ENCODE data around the gene PTGR3.
A peak's percentile ranks its signal among the peaks of the same experiment; 100 is the strongest.
"Not testable (repeated sequence)": the region's sequence is repeated elsewhere in the genome, so short reads cannot be mapped to it uniquely, and the experiment has no call there.

The PTGR3 gene

GRCh38 chr18:75201282-75202270 lies 7.4 kb downstream of the PTGR3 start:
- DNase-seq = peak; percentile 51

- DNase-seq = no peak
Observed at GRCh38 chr18:75200605-75201280, 8.2 kb downstream of the PTGR3 start.

- no peak for DNase-seq
Observed at GRCh38 chr18:75200071-75200470, 8.9 kb downstream of the PTGR3 start.

- no peak for DNase-seq
Observed at GRCh38 chr18:75199327-75199726, 9.6 kb downstream of the PTGR3 start.

GRCh38 chr18:75198036-75198435 lies 10.9 kb downstream of the PTGR3 start:
- DNase-seq = no peak

- no peak for DNase-seq
Observed at GRCh38 chr18:75192899-75193298, 16.0 kb downstream of the PTGR3 start.

- DNase-seq = no peak
Observed at GRCh38 chr18:75189696-75190095, 19.2 kb downstream of the PTGR3 start.

GRCh38 chr18:75187702-75188101 lies 21.2 kb downstream of the PTGR3 start:
- DNase-seq = not testable (repeated sequence)

- DNase-seq = no peak
Observed at GRCh38 chr18:75185460-75185859, 23.5 kb downstream of the PTGR3 start.

- DNase-seq = peak; percentile 92
Observed at GRCh38 chr18:75183973-75184493, 24.9 kb downstream of the PTGR3 start.

GRCh38 chr18:75183524-75183923 lies 25.4 kb downstream of the PTGR3 start:
- no peak for DNase-seq

- DNase-seq = peak; percentile 41
Observed at GRCh38 chr18:75179819-75180600, 28.9 kb downstream of the PTGR3 start.

- no peak for DNase-seq
Observed at GRCh38 chr18:75178376-75178775, 30.6 kb downstream of the PTGR3 start.

- no peak for DNase-seq
Observed at GRCh38 chr18:75176849-75177248, 32.1 kb downstream of the PTGR3 start.

- DNase-seq = no peak
Observed at GRCh38 chr18:75173738-75174137, 35.2 kb downstream of the PTGR3 start.

GRCh38 chr18:75173125-75173432 lies 35.9 kb downstream of the PTGR3 start:
- DNase-seq = no peak

GRCh38 chr18:75172299-75173124 lies 36.4 kb downstream of the PTGR3 start:
- no peak for DNase-seq

- no peak for DNase-seq
Observed at GRCh38 chr18:75170916-75171315, 38.0 kb downstream of the PTGR3 start.

GRCh38 chr18:75170022-75170789 lies 38.7 kb downstream of the PTGR3 start:
- no peak for DNase-seq

- DNase-seq = no peak
Observed at GRCh38 chr18:75169411-75169810, 39.5 kb downstream of the PTGR3 start.

- DNase-seq = no peak
Observed at GRCh38 chr18:75168619-75169018, 40.3 kb downstream of the PTGR3 start.
